Peyer's patch (tissue), 4 donors: Measurements from ENCODE around the gene ALDH18A1.

Experiments
- CTCF ChIP-seq, 6 experiments: fragments of 450-650 bp in 4 of 6; fragments of 200-600 bp in 2 of 6; sonication (generic) in 1 of 6; IDR thresholded peaks; one replicate each; pipeline ENCODE4 v1.5.1; 2017 to 2019; ENCODE audit warnings: antibody characterized with exemption in 6 of 6, mild to moderate bottlenecking in 3 of 6, moderate library complexity in 1 of 6
- POLR2A ChIP-seq, 2 donors: fragments of 450-650 bp; IDR thresholded peaks; one replicate each; pipeline ENCODE4 v1.5.1; 2017; ENCODE audit warnings: antibody characterized with exemption in 2 of 2, mild to moderate bottlenecking in 2 of 2, moderate library complexity in 2 of 2

GRCh38 chr10:95571390-95571789, 85.1 kb downstream of the ALDH18A1 start:
- TF ChIP-seq CTCF (IDR thresholded peaks at IDR 0.05) (no peak), POLR2A (IDR thresholded peaks at IDR 0.05) (no peak)
